Colon (tissue), 2 donors: Measurements from ENCODE around the gene MAGEB2.
"Not testable (repeated sequence)": the region's sequence is repeated elsewhere in the genome, so short reads cannot be mapped to it uniquely, and the experiment has no call there.

Experiments used
- FAIRE-seq: peaks from 2 replicates; lab custom pipeline; 2012; peaks lifted over from hg19 to GRCh38; lab: Jason Lieb, UNC
- donor health status: control.
- donor health status: control.

The MAGEB2 gene

GRCh38 chrX:30215357-30215843, at the start of gene MAGEB2:
TSS of gene MAGEB2 (plus strand) at chrX:30215563. CDS start at chrX:30218581, 3,018 bp downstream.
- FAIRE-seq: no peak

DNA sequence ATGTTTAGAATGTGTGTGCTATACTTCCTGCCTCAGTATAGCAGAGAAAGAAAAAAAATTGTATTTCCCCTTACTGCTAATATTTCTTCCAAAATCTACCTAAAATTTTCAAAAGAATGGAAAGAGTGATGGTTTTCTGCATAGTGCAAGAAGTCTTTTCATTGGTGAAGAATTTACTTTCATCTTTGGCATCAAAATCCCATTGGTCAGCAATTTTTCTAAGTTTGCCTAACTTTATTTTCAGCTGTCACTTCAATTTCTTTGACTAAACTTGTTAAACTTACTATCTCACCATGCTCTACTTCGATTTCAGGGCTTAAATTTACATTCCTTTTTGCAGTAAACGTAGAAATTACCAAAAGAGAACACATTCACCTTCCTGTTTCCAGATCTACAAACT, 44.5 kb upstream of the MAGEB2 start:
- no peak for FAIRE-seq

- FAIRE-seq: peak; percentile 24
These were observed 34.0 kb upstream of the MAGEB2 start for GRCh38 chrX:30181353-30181752.

- FAIRE-seq: no peak
These were observed 31.8 kb upstream of the MAGEB2 start for GRCh38 chrX:30183554-30183953.

DNA sequence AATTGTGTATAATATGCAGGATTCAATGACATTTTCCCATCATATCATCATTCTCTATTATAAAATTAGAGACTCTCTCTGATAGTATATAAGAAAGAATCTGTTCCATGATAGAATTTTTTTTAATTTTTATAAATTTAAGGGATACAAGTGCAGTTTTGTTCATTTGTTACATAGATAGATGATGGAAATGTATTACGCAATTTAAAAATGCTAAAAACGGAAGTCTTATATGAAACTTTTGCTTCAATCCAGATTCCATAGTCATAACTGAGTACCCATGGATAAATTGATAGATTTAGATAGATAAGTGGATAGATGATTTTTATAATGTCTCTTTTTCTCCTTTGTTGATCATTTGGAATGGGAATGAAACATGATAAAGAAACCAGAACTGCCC, 24.9 kb upstream of the MAGEB2 start:
- FAIRE-seq: peak; percentile 76

- not testable (repeated sequence) for FAIRE-seq
These were observed 21.5 kb upstream of the MAGEB2 start for GRCh38 chrX:30193910-30194309.

GRCh38 chrX:30196322-30196721, 19.0 kb upstream of the MAGEB2 start:
- FAIRE-seq: no peak

DNA sequence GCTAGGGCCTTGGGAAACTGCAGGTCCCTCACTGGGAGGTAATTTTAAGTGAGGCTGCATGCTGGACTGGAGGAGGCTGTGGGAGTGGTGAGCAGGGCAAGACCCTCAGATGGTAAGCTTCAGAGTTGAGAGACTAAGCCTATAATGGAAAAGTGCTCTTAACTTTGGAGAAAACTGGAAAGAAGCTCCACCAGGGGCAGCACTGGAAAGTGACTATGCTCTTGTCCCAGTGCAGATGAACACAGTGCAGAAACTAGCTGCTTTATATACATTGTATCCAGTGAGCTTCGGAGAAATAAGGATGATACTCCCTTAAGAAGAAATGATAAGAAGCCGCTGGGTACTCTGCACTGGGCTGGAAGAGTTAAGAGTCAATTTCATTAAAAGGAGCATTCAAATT, 3.2 kb upstream of the MAGEB2 start:
- no peak for FAIRE-seq

DNA sequence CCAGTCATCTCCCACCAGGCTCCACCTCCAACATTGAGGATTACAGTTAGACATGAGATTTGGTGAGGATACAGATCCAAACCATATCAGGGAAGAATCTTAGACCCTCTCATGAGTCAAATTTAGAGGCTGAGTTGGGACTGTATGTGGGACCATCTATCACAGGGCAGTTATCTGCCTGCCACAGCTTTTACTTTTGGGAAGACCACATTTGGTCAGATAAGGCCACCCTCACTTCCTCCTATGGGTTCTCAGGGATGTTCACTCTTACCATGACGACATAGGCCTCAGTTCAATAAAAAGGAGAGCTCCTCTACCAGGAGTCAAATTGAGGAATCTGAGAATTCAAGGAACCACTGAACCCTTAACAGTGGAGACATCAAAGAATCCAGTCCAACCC, 2.1 kb downstream of the MAGEB2 start:
- no peak for FAIRE-seq

GRCh38 chrX:30219372-30219771, 4.0 kb downstream of the MAGEB2 start:
- FAIRE-seq: no peak

GRCh38 chrX:30220661-30221060, 5.3 kb downstream of the MAGEB2 start:
- no peak for FAIRE-seq

- FAIRE-seq: no peak
These were observed 9.2 kb downstream of the MAGEB2 start for GRCh38 chrX:30224536-30224935.

GRCh38 chrX:30228526-30228925, 13.2 kb downstream of the MAGEB2 start:
- FAIRE-seq: no peak

- no peak for FAIRE-seq
These were observed 15.0 kb downstream of the MAGEB2 start, which contains the start of gene MAGEB3 for GRCh38 chrX:30230395-30230794. TSS of gene MAGEB3 (plus strand) at chrX:30230657. CDS start at chrX:30235925, 5,268 bp downstream.

GRCh38 chrX:30241724-30242415, 26.5 kb downstream of the MAGEB2 start, which contains the start of gene MAGEB4:
TSS of gene MAGEB4 (plus strand) at chrX:30242000. CDS start at chrX:30242136, 136 bp downstream.
- no peak for FAIRE-seq

DNA sequence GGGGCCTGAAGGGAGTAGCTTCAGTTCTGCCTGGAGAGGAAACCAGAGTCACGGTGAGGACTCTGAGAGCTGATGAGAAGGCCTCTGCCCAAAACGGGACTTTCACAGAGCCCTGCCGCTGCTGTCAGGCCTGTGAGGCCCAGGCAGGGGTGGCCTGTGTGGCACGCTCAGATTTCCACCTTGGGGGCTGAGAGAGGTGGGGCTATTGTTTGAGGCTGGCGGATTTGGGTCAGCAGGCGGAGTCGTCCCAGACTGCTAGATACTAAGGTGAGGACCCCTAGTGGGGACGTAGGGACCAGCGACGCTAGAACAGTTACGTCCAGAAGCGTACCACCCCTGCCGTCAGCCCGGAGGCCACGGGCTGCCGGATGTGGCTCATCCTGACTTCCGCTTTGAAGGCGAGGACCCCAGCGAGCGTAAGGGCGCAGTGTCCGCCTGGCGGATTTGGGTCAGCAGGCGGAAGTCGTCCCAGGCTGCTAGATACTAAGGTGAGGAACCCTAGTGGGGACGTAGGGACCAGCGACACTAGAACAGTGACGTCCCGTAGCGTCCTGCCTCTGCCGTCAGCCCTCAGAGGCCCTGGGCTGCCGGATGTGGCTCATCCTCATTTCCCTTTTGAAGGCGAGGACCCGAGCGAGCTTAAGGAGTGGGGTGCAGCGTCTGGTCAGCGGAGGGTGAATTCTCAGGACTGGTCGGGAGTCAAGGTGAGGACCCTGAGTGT, 31.6 kb downstream of the MAGEB2 start, which contains the start of gene MAGEB1:
Gene MAGEB1, plus strand, starts transcription at position 378 of the 721 bp plus-strand sequence. CDS start 3,348 bp downstream, outside the sequence.
- no peak for FAIRE-seq

- no peak for FAIRE-seq
These were observed 33.5 kb downstream of the MAGEB2 start for GRCh38 chrX:30248854-30249253.

GRCh38 chrX:30253257-30253656, 37.9 kb downstream of the MAGEB2 start:
- no peak for FAIRE-seq

GRCh38 chrX:30259927-30260326, 44.6 kb downstream of the MAGEB2 start:
- FAIRE-seq: no peak

GRCh38 chrX:30261012-30261411, 45.6 kb downstream of the MAGEB2 start:
- FAIRE-seq: no peak

DNA sequence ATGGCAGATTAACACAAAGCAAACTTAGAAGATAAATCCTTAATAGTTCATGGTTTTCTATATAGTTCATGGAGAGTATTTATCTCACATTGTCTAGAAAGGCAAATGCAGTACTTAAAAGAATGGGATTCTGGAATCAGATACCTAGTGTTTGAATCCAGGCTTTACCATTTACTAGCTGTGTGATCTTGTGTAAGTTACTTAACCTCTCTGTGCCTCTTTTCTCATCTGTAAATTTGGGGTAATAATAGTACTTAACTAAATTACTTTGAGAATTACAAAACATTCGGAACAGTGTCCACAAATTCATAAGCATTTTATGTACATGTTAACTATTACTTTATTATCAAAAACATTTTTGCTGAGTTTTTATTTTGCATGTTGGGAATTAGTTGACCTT, 47.4 kb downstream of the MAGEB2 start:
- peak; percentile 87 for FAIRE-seq
